Calu3 (cell line): ENCODE measurements around the gene INF2. TPM values are rescaled to one million over a fixed set of nuclear protein-coding genes. Genes with fewer than 3 reads are reported as not detected.
"Not testable (repeated sequence)": the region's sequence is repeated elsewhere in the genome, so short reads cannot be mapped to it uniquely, and the experiment has no call there.

ENCODE experiments used
- BruUV-seq: library from RNA; stranded (reverse); fragments of 400-500 nt; replicated peaks from 2 replicates; lab custom pipeline; 2021; lab: Mats Ljungman, UMichigan
- CTCF ChIA-PET: fragments of 300-600 bp; sonication (Branson Sonifier 250); formaldehyde crosslinking; loops from one replicate; lab custom pipeline; 2022; ENCODE audit warnings: antibody characterized with exemption; lab: Charles Lee
- DNase-seq: peaks from one replicate; pipeline ENCODE4 v3.0.0; 2022
- H3K27ac Mint-ChIP-seq: one replicate; pipeline ENCODE4 v1.8.0; 2022; ENCODE audit warnings: mixed read lengths; ENCODE audit not compliant: unreplicated experiment
- H3K27me3 Mint-ChIP-seq: one replicate; pipeline ENCODE4 v1.8.0; 2022; ENCODE audit warnings: mixed read lengths; ENCODE audit not compliant: unreplicated experiment
- H3K36me3 Mint-ChIP-seq: one replicate; pipeline ENCODE4 v1.8.0; 2022; ENCODE audit warnings: mild to moderate bottlenecking, moderate library complexity, mixed read lengths; ENCODE audit not compliant: insufficient read depth, unreplicated experiment
- H3K4me1 Mint-ChIP-seq: one replicate; pipeline ENCODE4 v1.8.0; 2022; ENCODE audit warnings: mild to moderate bottlenecking, low read depth, mixed read lengths; ENCODE audit not compliant: unreplicated experiment
- H3K4me3 Mint-ChIP-seq: one replicate; pipeline ENCODE4 v1.8.0; 2022; ENCODE audit warnings: mild to moderate bottlenecking, low read depth, moderate library complexity, mixed read lengths; ENCODE audit not compliant: unreplicated experiment
- H3K9me3 Mint-ChIP-seq: one replicate; pipeline ENCODE4 v1.8.0; 2022; ENCODE audit warnings: low read depth, mixed read lengths; ENCODE audit not compliant: unreplicated experiment
- CTCF ChIP-seq: fragments of 200-600 bp; IDR thresholded peaks from one replicate; pipeline ENCODE4 v1.8.0; 2022; ENCODE audit warnings: antibody characterized with exemption; ENCODE audit not compliant: unreplicated experiment
- intact Hi-C: fragments of 100-400 bp; cut with micrococcal nuclease; formaldehyde crosslinking; loops from one replicate; pipeline ENCODE4 v1.10.0; 2022; ENCODE audit not compliant: unreplicated experiment
- total RNA-seq: library from RNA; stranded (reverse); gene quantifications from 2 replicates; pipeline ENCODE4 v1.2.3, GENCODE V29; 2022

The INF2 gene
- total RNA-seq, 1 experiment from 2014 or later = 208 TPM

GRCh38 chr14:104726600-104727451, 37.4 kb downstream of the INF2 start:
- Mint-ChIP-seq H3K9me3 (no peaks in the 10 kb centered on the region), H3K36me3 (peaks cover 47% of the 10 kb centered on the region), H3K27ac (peak overlapping the region; percentile 65), H3K4me1 (peaks cover 12% of the 10 kb centered on the region), H3K27me3 (peaks cover 33% of the 10 kb centered on the region), H3K4me3 (no peak overlapping the region)
- intact Hi-C loops = no loop called here
- BruUV-seq = no TSS peak
- peak; percentile 45 for DNase-seq
- TF ChIP-seq CTCF = peak; percentile 30
- CTCF ChIA-PET = no interaction called here

GRCh38 chr14:104728631-104729030, 39.2 kb downstream of the INF2 start:
- Mint-ChIP-seq H3K27me3 (peaks cover 33% of the 10 kb centered on the region), H3K36me3 (peaks cover 43% of the 10 kb centered on the region), H3K4me3 (no peak overlapping the region), H3K4me1 (peaks cover 12% of the 10 kb centered on the region), H3K27ac (peak overlapping the region; percentile 92), H3K9me3 (no peaks in the 10 kb centered on the region)
- no peak for DNase-seq
- TF ChIP-seq CTCF = no peak
- no TSS peak for BruUV-seq
- intact Hi-C loops = no loop called here
- CTCF ChIA-PET = interaction anchor here (0.5 kb wide), 1 partner anchor 1794 kb away, joined by 4 read pairs; no protein-coding TSS in a partner anchor

GRCh38 chr14:104729176-104729834, 39.9 kb downstream of the INF2 start:
- CTCF ChIA-PET, intact Hi-C loops, DNase-seq, H3K9me3 Mint-ChIP-seq, H3K4me3 Mint-ChIP-seq, BruUV-seq: not testable (repeated sequence)
- H3K4me1 Mint-ChIP-seq = peaks cover 12% of the 10 kb centered on the region
- H3K27ac Mint-ChIP-seq = peak overlapping the region; percentile 92
- H3K36me3 Mint-ChIP-seq = peaks cover 42% of the 10 kb centered on the region
- peaks cover 33% of the 10 kb centered on the region for H3K27me3 Mint-ChIP-seq

- no peak for DNase-seq
- no TSS peak for BruUV-seq
- no peak overlapping the region for H3K27ac Mint-ChIP-seq
Measured at GRCh38 chr14:104729835-104730181, 40.4 kb downstream of the INF2 start.

More at GRCh38 chr14:104729835-104730181, 40.4 kb downstream of the INF2 start:
- H3K4me1 Mint-ChIP-seq = peaks cover 12% of the 10 kb centered on the region
- no peaks in the 10 kb centered on the region for H3K9me3 Mint-ChIP-seq
- no peak overlapping the region for H3K4me3 Mint-ChIP-seq
- CTCF ChIA-PET = interaction anchor here (0.5 kb wide), 1 partner anchor 695 kb away, joined by 4 read pairs; no protein-coding TSS in a partner anchor
- no peak for TF ChIP-seq CTCF
- H3K27me3 Mint-ChIP-seq = peaks cover 33% of the 10 kb centered on the region
- intact Hi-C loops = no loop called here
- peaks cover 37% of the 10 kb centered on the region for H3K36me3 Mint-ChIP-seq
